ENCODE data around the gene OFD1. TPM values are rescaled to one million over a fixed set of nuclear protein-coding genes. Genes with fewer than 3 reads are reported as not detected.

The OFD1 gene
- total RNA-seq, 1 donor from 2014 or later = 15.2 TPM

- Mint-ChIP-seq H3K36me3 (ENCODE audit: unreplicated experiment) (no peaks in the 10 kb centered on the region), H3K4me1 (ENCODE audit: unreplicated experiment) (no peaks in the 10 kb centered on the region), H3K4me3 (ENCODE audit: unreplicated experiment) (no peak overlapping the region), H3K27ac (ENCODE audit: unreplicated experiment) (no peak overlapping the region), H3K9me3 (ENCODE audit: unreplicated experiment) (no peaks in the 10 kb centered on the region), H3K27me3 (ENCODE audit: unreplicated experiment) (no peaks in the 10 kb centered on the region)
- TF ChIP-seq, protein P1, sequence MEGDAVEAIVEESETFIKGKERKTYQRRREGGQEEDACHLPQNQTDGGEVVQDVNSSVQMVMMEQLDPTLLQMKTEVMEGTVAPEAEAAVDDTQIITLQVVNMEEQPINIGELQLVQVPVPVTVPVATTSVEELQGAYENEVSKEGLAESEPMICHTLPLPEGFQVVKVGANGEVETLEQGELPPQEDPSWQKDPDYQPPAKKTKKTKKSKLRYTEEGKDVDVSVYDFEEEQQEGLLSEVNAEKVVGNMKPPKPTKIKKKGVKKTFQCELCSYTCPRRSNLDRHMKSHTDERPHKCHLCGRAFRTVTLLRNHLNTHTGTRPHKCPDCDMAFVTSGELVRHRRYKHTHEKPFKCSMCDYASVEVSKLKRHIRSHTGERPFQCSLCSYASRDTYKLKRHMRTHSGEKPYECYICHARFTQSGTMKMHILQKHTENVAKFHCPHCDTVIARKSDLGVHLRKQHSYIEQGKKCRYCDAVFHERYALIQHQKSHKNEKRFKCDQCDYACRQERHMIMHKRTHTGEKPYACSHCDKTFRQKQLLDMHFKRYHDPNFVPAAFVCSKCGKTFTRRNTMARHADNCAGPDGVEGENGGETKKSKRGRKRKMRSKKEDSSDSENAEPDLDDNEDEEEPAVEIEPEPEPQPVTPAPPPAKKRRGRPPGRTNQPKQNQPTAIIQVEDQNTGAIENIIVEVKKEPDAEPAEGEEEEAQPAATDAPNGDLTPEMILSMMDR (IDR thresholded peaks at IDR 0.05) = no peak
- no peak for DNase-seq (ENCODE audit: extremely low spot score, unreplicated experiment)
These were observed 46.4 kb downstream of the OFD1 start for GRCh38 chrX:13780868-13781427.

- peaks cover 6% of the 10 kb centered on the region for H3K4me1 Mint-ChIP-seq (ENCODE audit: unreplicated experiment)
- H3K27ac Mint-ChIP-seq (ENCODE audit: unreplicated experiment) = no peak overlapping the region
- TF ChIP-seq, protein P1 (IDR thresholded peaks at IDR 0.05) = no peak
- H3K36me3 Mint-ChIP-seq (ENCODE audit: unreplicated experiment) = no peaks in the 10 kb centered on the region
- H3K27me3 Mint-ChIP-seq (ENCODE audit: unreplicated experiment) = no peaks in the 10 kb centered on the region
- no peak for DNase-seq (ENCODE audit: extremely low spot score, unreplicated experiment)
- no peaks in the 10 kb centered on the region for H3K9me3 Mint-ChIP-seq (ENCODE audit: unreplicated experiment)
- H3K4me3 Mint-ChIP-seq (ENCODE audit: unreplicated experiment) = no peak overlapping the region
These were observed 51.5 kb downstream of the OFD1 start for GRCh38 chrX:13786048-13786447.

- no peaks in the 10 kb centered on the region for H3K9me3 Mint-ChIP-seq (ENCODE audit: unreplicated experiment)
- DNase-seq (ENCODE audit: extremely low spot score, unreplicated experiment) = no peak
- TF ChIP-seq, protein P1 (IDR thresholded peaks at IDR 0.05) = no peak
- H3K27ac Mint-ChIP-seq (ENCODE audit: unreplicated experiment) = no peak overlapping the region
- H3K27me3 Mint-ChIP-seq (ENCODE audit: unreplicated experiment) = no peaks in the 10 kb centered on the region
- peaks cover 6% of the 10 kb centered on the region for H3K4me1 Mint-ChIP-seq (ENCODE audit: unreplicated experiment)
- H3K36me3 Mint-ChIP-seq (ENCODE audit: unreplicated experiment) = no peaks in the 10 kb centered on the region
- H3K4me3 Mint-ChIP-seq (ENCODE audit: unreplicated experiment) = no peak overlapping the region
These were observed 55.9 kb downstream of the OFD1 start for GRCh38 chrX:13790206-13791131.

GRCh38 chrX:13791145-13791544 lies 56.6 kb downstream of the OFD1 start:
- no peaks in the 10 kb centered on the region for H3K27me3 Mint-ChIP-seq (ENCODE audit: unreplicated experiment)
- no peak overlapping the region for H3K4me3 Mint-ChIP-seq (ENCODE audit: unreplicated experiment)
- DNase-seq (ENCODE audit: extremely low spot score, unreplicated experiment) = no peak
- H3K36me3 Mint-ChIP-seq (ENCODE audit: unreplicated experiment) = no peaks in the 10 kb centered on the region
- TF ChIP-seq, protein P1 (IDR thresholded peaks at IDR 0.05) = no peak
- peaks cover 6% of the 10 kb centered on the region for H3K4me1 Mint-ChIP-seq (ENCODE audit: unreplicated experiment)
- no peaks in the 10 kb centered on the region for H3K9me3 Mint-ChIP-seq (ENCODE audit: unreplicated experiment)
- H3K27ac Mint-ChIP-seq (ENCODE audit: unreplicated experiment) = no peak overlapping the region

GRCh38 chrX:13791559-13791958 lies 57.0 kb downstream of the OFD1 start:
- H3K27me3 Mint-ChIP-seq (ENCODE audit: unreplicated experiment) = no peaks in the 10 kb centered on the region
- H3K4me3 Mint-ChIP-seq (ENCODE audit: unreplicated experiment) = no peak overlapping the region
- H3K27ac Mint-ChIP-seq (ENCODE audit: unreplicated experiment) = no peak overlapping the region
- H3K9me3 Mint-ChIP-seq (ENCODE audit: unreplicated experiment) = no peaks in the 10 kb centered on the region
- no peak for DNase-seq (ENCODE audit: extremely low spot score, unreplicated experiment)
- H3K4me1 Mint-ChIP-seq (ENCODE audit: unreplicated experiment) = peaks cover 6% of the 10 kb centered on the region
- TF ChIP-seq, protein P1 (IDR thresholded peaks at IDR 0.05) = no peak
- H3K36me3 Mint-ChIP-seq (ENCODE audit: unreplicated experiment) = no peaks in the 10 kb centered on the region

Data from osteocyte (in vitro differentiated cells).